Airway epithelial cell (primary cell): ENCODE data around the gene OSTN. TPM values are rescaled to one million over a fixed set of nuclear protein-coding genes. Genes with fewer than 3 reads are reported as not detected.

Source experiments
- total RNA-seq: library from RNA; depleted of rRNA; stranded (reverse); fragments of >200 nt; gene quantifications from 2 replicates; pipeline ENCODE4 v1.2.3, GENCODE V29; 2015

Gene OSTN, protein sequence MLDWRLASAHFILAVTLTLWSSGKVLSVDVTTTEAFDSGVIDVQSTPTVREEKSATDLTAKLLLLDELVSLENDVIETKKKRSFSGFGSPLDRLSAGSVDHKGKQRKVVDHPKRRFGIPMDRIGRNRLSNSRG
- not detected in 2 replicates for total RNA-seq

DNA sequence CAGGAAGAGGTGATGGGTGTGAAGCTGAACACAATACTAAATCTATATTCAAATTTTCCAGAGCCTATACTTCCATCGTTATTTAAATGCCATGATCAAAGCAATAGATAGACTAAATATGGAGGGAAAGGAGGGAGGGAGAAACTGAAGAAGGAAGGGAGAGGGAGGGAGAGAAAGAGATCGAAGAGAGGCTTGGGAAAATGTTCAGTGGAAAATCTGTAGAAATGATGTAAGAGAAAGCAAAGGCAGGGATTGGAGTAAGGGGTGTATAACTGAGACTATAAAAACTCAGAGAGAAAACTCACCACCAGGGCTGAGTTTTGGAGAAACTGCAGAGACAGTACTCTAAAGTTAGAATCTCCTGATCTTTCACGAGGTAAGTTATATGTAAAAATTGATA lies at the start of gene OSTN:
TSS of gene OSTN (plus strand) at position 310 of the 400 bp plus-strand sequence. CDS start 13,292 bp downstream, outside the sequence.

Other genes with a start within 250 kb of the OSTN start
- 37.2 and 43.6 TPM in 2 replicates for gene CCDC50, start 130.2 kb downstream of the OSTN start, total RNA-seq
- not detected in 2 replicates for gene UTS2B, start 131.3 kb downstream of the OSTN start, total RNA-seq